ENCODE results near the gene UMODL1.

Gene UMODL1

DNA sequence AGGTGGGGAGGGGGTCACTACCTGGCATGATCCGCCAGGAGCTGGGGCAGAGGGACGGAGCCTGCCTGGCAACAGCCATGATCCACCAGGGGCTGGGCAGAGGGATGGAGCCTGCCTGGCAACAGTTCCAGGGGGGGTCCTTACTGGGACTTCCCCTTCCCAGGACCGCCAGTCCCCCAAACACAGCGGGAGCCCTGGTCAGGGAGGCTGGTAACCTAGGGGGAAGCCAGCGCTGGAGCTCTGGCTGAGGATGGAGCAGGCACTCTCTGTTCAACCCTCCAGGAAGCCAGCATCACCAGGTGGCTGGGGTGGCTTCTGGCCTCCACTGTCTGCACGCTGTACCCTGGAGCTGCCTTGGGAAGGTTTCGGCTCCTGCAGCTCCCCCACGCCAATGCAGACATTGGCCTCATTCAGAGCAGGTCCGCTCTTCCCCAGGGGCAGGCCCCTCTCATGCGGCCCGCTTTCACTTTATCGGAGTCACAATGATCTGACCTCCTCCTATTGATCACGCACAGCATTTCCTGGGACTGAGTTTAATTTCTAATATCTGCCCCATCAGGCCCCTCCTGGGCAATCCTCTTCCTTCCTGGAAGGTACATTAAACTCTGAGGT, 79.5 kb downstream of the UMODL1 start:
- in situ Hi-C loops (cut with HindIII; ENCODE audit: low pct_ligation_motif_present, low pct_unique_long_range_greater_than_20kb, low sequenced_read_pairs), result no loop called here

GRCh38 chr21:42151148-42151947, 80.2 kb downstream of the UMODL1 start:
- DNase-seq, result no peak
- in situ Hi-C loops (cut with HindIII; ENCODE audit: low pct_ligation_motif_present, low pct_unique_long_range_greater_than_20kb, low sequenced_read_pairs), result no loop called here

More for the DNA sequence above, 79.5 kb downstream of the UMODL1 start:
- no peak for DNase-seq

DNA sequence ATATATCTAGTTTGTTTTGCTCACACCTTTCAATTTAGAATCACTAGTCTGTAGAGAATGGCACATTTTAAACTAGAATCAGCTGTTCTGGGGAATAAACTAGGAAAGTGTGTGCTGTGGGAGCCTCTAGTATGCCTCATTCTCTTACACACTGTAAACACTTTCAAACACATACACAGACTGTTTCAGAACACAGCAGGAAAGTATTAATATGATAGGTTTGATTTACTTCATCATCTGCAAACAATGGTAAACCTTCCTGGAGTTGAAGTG, 80.8 kb downstream of the UMODL1 start:
- in situ Hi-C loops (cut with HindIII; ENCODE audit: low pct_ligation_motif_present, low pct_unique_long_range_greater_than_20kb, low sequenced_read_pairs), result no loop called here
- no peak for DNase-seq

DNA sequence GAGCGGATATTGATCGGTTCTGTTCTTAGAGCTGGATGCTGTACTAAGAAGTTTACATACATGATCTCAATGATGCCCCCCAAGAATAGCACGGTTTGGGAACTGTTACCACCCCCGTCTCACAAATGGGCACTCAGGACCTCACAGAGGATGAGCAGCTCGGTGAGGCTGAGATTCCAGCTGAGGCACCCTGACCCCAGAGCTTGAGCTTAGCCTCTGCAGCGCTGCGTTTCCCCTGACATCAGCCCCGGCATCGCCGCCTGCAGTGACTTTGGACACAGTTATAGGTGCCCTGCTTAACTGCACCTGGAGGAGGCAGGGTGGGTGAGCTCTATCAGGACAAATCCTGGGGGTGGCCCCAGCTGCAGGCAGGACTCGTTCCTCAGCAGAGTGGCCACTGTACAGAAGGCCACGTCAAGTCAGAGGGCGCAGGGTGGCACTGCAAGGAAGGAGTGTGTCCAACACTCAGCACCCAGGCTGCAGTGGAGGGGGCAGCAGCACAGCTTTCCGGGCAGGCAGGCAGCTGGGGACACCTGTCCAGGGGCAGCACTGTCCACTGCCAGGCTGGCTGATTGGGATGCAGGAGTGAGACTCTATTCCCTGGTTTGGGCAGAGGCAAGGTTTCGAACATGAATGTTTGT, 82.0 kb downstream of the UMODL1 start:
- in situ Hi-C loops (cut with HindIII; ENCODE audit: low pct_ligation_motif_present, low pct_unique_long_range_greater_than_20kb, low sequenced_read_pairs), result no loop called here
- DNase-seq, result no peak

DNA sequence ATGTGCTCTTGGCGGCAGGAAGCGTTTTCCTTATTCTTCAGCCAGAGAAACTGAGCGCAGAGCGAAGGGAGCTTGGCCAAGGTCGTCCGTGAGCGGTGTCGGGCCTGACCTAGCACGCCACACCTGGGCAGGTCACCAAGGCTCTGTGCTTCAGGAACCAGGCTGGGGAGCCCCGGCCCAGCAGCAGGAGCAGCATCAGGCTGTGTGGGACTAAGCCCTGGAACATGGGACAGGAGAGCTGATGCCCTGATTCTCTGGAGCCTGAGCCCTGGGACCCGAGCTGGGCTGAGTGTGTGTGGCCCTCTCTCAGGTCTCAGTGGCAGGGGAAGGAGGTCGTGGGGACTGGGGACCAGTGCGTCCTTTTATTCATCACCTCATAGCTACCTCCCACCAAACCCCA, 82.6 kb downstream of the UMODL1 start:
- DNase-seq, result no peak
- in situ Hi-C loops (cut with HindIII; ENCODE audit: low pct_ligation_motif_present, low pct_unique_long_range_greater_than_20kb, low sequenced_read_pairs), result no loop called here

DNA sequence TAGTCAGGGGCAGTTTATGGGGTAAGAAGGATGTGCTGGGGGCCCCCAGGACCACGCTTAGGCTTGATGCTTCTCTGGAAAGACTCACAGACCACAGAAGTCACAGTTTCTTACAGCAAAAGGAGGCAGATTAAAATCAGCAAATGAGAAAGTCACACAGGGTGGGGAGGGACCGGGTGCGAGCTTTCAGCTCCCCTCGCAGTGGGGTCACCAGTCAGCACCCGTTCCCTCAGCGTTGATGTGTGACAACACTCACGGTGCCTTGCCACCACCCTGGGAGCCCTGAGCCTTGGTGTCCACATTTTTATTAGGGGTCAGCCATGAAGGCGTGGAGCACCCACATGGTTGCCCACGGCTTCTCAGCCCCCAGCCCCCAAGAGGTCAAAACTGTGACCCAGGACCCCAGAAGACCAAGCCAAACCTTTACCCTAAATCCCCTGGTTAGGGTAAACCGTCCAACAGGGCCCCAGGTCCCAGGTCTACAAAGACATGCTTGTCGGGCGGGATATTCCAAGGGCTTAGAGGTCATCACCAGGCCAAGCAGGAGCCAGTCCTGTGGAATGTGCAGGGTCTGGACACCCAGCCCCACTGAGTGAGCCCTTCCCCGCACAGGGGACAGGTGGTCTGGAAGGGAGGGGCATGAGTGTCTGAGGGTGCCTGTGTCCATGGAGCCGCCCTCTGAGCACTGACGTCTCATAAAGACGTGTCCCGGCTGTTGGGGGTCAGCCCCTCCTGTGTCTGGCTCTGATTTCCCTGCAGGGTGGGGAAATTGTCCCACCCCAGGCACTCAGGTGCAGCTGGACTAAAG, 83.3 kb downstream of the UMODL1 start:
- DNase-seq, result no peak

GRCh38 chr21:42155045-42155855, 84.1 kb downstream of the UMODL1 start:
- DNase-seq, result no peak
- in situ Hi-C loops (cut with HindIII; ENCODE audit: low pct_ligation_motif_present, low pct_unique_long_range_greater_than_20kb, low sequenced_read_pairs), result no loop called here

More for the DNA sequence above, 83.3 kb downstream of the UMODL1 start:
- in situ Hi-C loops (cut with HindIII; ENCODE audit: low pct_ligation_motif_present, low pct_unique_long_range_greater_than_20kb, low sequenced_read_pairs), result no loop called here

DNA sequence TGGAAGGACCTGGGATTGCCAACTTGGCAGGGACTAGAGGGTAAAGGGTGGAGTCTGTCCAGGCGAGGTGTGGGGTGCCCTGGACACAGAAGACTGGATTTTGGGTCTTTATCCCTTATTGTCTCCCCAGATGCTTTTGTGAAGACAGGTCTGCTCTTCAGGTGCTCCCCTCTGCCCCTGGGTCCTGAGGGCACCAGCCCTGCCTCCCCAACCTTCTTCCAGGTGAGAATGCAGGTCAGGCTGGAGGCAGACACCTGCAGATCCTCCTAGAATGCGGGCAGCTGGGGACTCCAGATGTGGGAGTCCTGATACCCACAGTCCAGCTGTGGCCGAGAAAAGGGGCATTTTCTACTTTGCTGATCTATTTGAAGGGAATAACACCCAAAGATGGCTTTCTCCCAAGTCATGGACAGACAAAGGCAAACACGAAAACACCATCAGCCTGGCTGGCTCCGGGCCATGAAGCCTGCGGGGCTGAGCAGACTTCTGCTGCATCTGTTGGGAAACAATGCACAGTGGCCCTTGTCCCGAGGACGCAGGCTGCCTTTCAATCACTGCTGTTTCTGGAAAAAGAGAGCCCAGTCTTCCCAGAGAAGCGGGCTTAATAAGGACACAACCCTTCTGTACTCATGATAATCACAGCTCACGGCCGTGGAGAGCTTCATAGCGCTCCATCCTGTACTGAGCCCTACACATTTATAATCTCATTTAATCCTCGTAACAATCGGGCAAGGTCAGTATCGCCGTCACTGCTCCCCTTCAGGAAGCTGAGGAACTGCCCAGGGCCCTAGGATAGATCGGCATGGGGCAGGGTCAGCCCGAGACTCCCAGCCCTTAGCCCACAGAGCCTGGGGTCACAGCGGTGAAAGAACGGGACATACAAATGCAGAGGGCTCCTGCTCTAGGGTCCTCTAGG, 85.8 kb downstream of the UMODL1 start:
- in situ Hi-C loops (cut with HindIII; ENCODE audit: low pct_ligation_motif_present, low pct_unique_long_range_greater_than_20kb, low sequenced_read_pairs), result no loop called here
- no peak for DNase-seq

DNA sequence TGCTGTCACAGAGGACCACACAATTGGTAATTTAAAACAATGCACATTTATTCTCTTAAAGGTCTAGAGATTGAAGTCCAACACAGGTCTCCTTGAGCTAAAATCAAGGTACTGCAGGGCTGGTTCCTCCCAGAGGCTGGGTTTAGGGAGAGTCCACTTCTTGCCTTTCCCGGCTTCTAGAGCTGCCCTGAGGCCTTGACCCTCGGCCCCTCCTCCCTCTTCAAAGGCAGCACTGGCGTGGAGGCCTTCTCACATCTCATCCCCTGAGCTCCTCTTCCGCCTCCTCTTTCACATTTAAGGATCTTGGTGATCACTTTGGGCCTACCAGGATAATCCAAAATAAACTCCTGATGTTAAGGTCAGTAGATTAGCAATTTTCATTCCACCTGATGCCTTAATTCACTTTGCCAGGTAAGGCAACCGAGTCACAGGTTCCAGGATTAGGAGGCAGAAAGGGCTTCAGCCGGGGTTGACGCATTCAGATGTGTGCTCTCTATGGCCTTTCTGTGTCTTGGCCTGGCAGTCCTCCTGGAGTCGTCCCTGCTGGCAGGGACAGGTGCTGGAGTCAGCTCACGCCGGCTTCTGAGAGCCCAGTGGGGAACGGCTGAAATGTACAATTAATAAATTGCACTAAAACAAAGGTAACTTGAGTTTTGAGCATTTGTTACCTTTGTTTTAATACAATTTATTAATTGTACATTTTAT, 86.6 kb downstream of the UMODL1 start:
- in situ Hi-C loops (cut with HindIII; ENCODE audit: low pct_ligation_motif_present, low pct_unique_long_range_greater_than_20kb, low sequenced_read_pairs), result no loop called here
- DNase-seq, result no peak

DNA sequence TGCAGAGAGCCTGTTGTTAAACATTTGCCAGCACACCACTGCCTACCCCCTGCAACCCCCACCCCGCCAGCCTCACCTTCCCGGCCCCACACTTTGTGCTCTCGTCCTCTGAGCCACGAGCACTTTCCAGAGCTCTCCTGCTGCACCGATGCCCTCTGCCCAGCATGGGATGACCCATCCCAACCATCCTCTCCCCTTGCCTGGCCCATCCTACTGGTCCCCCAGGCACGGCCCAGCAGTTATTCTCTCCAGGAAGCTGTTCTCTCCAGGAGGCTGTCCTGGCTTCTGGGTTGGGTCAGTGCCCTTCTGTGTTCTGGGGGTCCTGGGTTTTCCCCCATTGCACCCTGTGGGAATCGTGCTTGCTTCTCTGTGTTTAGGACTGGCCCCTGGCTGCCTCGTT, 87.7 kb downstream of the UMODL1 start:
- no peak for DNase-seq
- in situ Hi-C loops (cut with HindIII; ENCODE audit: low pct_ligation_motif_present, low pct_unique_long_range_greater_than_20kb, low sequenced_read_pairs), result no loop called here

DNA sequence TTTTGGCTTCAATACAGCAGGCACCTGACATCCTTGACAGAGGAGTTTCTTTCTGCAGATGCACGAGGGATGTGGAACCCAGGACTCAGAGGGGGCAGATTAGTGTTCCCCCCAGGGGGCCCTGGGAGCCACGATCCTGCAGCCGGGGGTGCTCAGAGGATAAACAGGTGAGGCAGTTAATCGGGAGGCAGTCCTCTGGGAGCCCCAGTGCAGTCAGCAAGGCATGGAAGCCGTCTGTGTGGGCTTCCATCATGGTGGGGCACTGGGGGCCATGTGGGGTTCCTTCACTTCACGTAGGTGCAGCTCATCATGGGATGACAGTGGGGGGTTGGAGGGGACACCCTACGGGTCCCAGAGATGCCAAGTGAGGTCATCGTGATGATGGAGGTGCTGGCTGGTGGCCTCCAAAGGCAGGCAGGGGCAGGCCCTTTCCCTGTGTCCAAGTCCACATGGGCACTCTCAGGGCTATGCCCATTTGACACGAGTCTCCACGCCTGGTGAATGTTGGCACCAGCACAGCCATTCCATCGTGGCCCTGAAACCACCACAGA, 88.5 kb downstream of the UMODL1 start:
- in situ Hi-C loops (cut with HindIII; ENCODE audit: low pct_ligation_motif_present, low pct_unique_long_range_greater_than_20kb, low sequenced_read_pairs), result no loop called here
- no peak for DNase-seq

- no peak for DNase-seq
- in situ Hi-C loops (cut with HindIII; ENCODE audit: low pct_ligation_motif_present, low pct_unique_long_range_greater_than_20kb, low sequenced_read_pairs), result no loop called here
Measured at GRCh38 chr21:42160111-42160721, 89.1 kb downstream of the UMODL1 start.

GRCh38 chr21:42160765-42161164, 89.6 kb downstream of the UMODL1 start:
- in situ Hi-C loops (cut with HindIII; ENCODE audit: low pct_ligation_motif_present, low pct_unique_long_range_greater_than_20kb, low sequenced_read_pairs), result no loop called here
- DNase-seq, result no peak

GRCh38 chr21:42161401-42161955, 90.4 kb downstream of the UMODL1 start:
- in situ Hi-C loops (cut with HindIII; ENCODE audit: low pct_ligation_motif_present, low pct_unique_long_range_greater_than_20kb, low sequenced_read_pairs), result no loop called here
- no peak for DNase-seq

DNA sequence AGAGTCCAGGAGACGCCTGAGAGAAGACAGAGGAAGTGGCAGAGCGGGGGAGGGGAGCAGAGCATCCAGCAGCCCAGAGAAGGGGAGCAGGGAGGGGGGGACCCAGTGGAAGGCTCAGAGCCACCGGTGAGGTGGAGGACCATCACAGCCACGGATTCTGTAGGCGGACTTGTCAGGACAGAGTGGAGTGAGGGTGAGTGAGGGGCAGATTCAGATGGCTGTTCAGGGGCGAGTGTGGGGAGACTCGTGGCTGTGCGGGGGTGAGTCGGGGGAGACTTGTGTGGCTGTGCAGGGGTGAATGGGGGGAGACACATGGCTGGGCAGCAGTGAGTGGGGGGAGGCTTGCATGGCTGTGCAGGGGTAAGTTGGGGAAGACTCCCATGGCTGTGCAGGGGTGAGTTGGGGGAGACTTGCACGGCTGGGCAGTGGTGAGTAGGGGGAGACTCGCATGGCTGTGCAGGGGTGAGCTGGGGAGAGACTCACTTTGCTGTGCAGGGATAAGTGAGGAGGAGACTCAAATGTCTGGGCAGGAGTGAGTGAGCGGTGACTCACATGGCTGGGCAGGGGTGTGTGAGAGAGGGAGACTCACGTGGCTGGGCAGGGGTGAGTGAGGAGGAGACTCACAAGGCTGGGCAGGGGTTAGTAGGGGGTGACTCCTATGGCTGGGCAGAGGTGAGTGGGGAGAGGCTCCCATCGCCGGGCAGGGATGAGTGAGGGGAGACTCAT, 91.0 kb downstream of the UMODL1 start:
- in situ Hi-C loops (cut with HindIII; ENCODE audit: low pct_ligation_motif_present, low pct_unique_long_range_greater_than_20kb, low sequenced_read_pairs), result no loop called here
- no peak for DNase-seq

Data from ACHN (cell line).